Ishikawa (cell line): ENCODE results near the gene SRRM3.

ENCODE experiments used
- CEBPB ChIP-seq: IDR thresholded peaks from 2 replicates; pipeline ENCODE4 v1.6.1; 2012
- CREB1 ChIP-seq: IDR thresholded peaks from 2 replicates; pipeline ENCODE4 v1.6.1; 2012; ENCODE audit warnings: low read depth
- EP300 ChIP-seq: IDR thresholded peaks from 2 replicates; pipeline ENCODE4 v1.6.1; 2012; ENCODE audit warnings: borderline replicate concordance
- FOXM1 ChIP-seq: IDR thresholded peaks from 2 replicates; pipeline ENCODE4 v1.6.1; 2012; ENCODE audit warnings: low read depth, borderline replicate concordance
- MAX ChIP-seq: IDR thresholded peaks from 2 replicates; pipeline ENCODE4 v1.6.1; 2012
- NFIC ChIP-seq: IDR thresholded peaks from 2 replicates; pipeline ENCODE4 v1.6.1; 2012
- RAD21 ChIP-seq: IDR thresholded peaks from 2 replicates; pipeline ENCODE4 v1.6.1; 2012; ENCODE audit warnings: low read depth
- REST ChIP-seq: IDR thresholded peaks from 2 replicates; pipeline ENCODE4 v1.6.1; 2012; ENCODE audit warnings: low read depth, mild to moderate bottlenecking
- TAF1 ChIP-seq: IDR thresholded peaks from 2 replicates; pipeline ENCODE4 v1.6.1; 2012; ENCODE audit warnings: low read depth, mild to moderate bottlenecking
- TCF12 ChIP-seq: IDR thresholded peaks from 2 replicates; pipeline ENCODE4 v1.6.1; 2012; ENCODE audit warnings: low read depth
- TEAD4 ChIP-seq: IDR thresholded peaks from 2 replicates; pipeline ENCODE4 v1.6.1; 2012
- USF1 ChIP-seq: IDR thresholded peaks from 2 replicates; pipeline ENCODE4 v1.6.1; 2012
- YY1 ChIP-seq: IDR thresholded peaks from 2 replicates; pipeline ENCODE4 v1.6.1; 2012; ENCODE audit warnings: low read depth
- ZBTB7A ChIP-seq: IDR thresholded peaks from 2 replicates; pipeline ENCODE4 v1.6.1; 2012; ENCODE audit warnings: low read depth

GRCh38 chr7:76257973-76258372 lies 56.3 kb downstream of the SRRM3 start:
- TF ChIP-seq MAX (no peak), CREB1 (no peak), YY1 (no peak), USF1 (no peak), TAF1 (no peak), NFIC (no peak), EP300 (no peak), REST (no peak), RAD21 (no peak), TEAD4 (no peak), FOXM1 (no peak), TCF12 (no peak), CEBPB (no peak), ZBTB7A (no peak)
